Endothelial cell of umbilical vein (primary cell): Measurements from ENCODE around the gene LGALS8. TPM values are rescaled to one million over a fixed set of nuclear protein-coding genes. Genes with fewer than 3 reads are reported as not detected.

Experiments
- BruUV-seq: library from RNA; stranded (reverse); fragments of 400-500 nt; replicated peaks from 2 replicates; lab custom pipeline; 2021; lab: Mats Ljungman, UMichigan
- CTCF ChIA-PET: fragments of 300-600, 350-600 bp; sonication (Branson Sonifier 250); formaldehyde crosslinking; loops from one replicate; lab custom pipeline; 2021; ENCODE audit warnings: antibody characterized with exemption, inconsistent platforms; lab: Charles Lee
- POLR2A ChIA-PET: fragments of 300-600, 350-600 bp; sonication (Branson Sonifier 250); formaldehyde crosslinking; loops from one replicate; lab custom pipeline; 2021; ENCODE audit warnings: antibody characterized with exemption, inconsistent platforms; lab: Charles Lee
- DNase-seq: peaks from one replicate; pipeline ENCODE4 v3.0.0-alpha.2; 2011; ENCODE audit warnings: low read depth, low spot score
- FAIRE-seq: peaks from 2 replicates; lab custom pipeline; 2011; peaks lifted over from hg19 to GRCh38; lab: Jason Lieb, UNC
- H2AFZ ChIP-seq: 2 replicates; pipeline ENCODE4 v1.6.0; 2012; ENCODE audit warnings: low read depth, low read length, control low read depth, inconsistent platforms
- H3K27ac ChIP-seq: 2 replicates; pipeline ENCODE4 v1.5.1; 2011; ENCODE audit warnings: low read depth, mild to moderate bottlenecking, control low read depth, low read length, moderate library complexity; ENCODE audit not compliant: insufficient read depth
- H3K27me3 ChIP-seq, 2 experiments: 2 replicates each; pipeline versions ENCODE4 v1.6.0 to v1.6.1; 2011; ENCODE audit warnings: low read length in 2 of 2, mixed read lengths in 1 of 2; ENCODE audit not compliant: control insufficient read depth in 2 of 2, insufficient read depth in 2 of 2
- H3K36me3 ChIP-seq, 2 experiments: 2 replicates in 1 of 2; 3 replicates in 1 of 2; pipeline ENCODE4 v1.5.1; 2011; ENCODE audit warnings: low read length in 2 of 2, mild to moderate bottlenecking in 1 of 2, moderate library complexity in 1 of 2; ENCODE audit not compliant: control insufficient read depth in 2 of 2, insufficient read depth in 2 of 2; ENCODE audit errors: extremely low read depth in 1 of 2
- H3K4me1 ChIP-seq: 3 replicates; pipeline ENCODE4 v1.5.1; 2011; ENCODE audit warnings: mild to moderate bottlenecking, low read length; ENCODE audit not compliant: control insufficient read depth, insufficient read depth; ENCODE audit errors: extremely low read depth
- H3K4me2 ChIP-seq: 2 replicates; pipeline ENCODE4 v1.6.1; 2011; ENCODE audit warnings: low read length, control low read depth, mixed read lengths; ENCODE audit not compliant: insufficient read depth
- H3K4me3 ChIP-seq, 3 experiments: fragments of 200-600 bp in 1 of 3; sonication (generic), shearing (Covaris generic) in 1 of 3; replicated peaks in 1 of 3; 2 replicates each; pipeline ENCODE4 v1.5.1; 2011 to 2016; ENCODE audit warnings: control low read depth in 3 of 3, low read length in 3 of 3, mild to moderate bottlenecking in 2 of 3, inconsistent platforms in 1 of 3, low read depth in 1 of 3, moderate library complexity in 1 of 3; ENCODE audit not compliant: insufficient read depth in 1 of 3
- H3K79me2 ChIP-seq: 2 replicates; pipeline ENCODE4 v1.6.0; 2012; ENCODE audit warnings: low read length, inconsistent platforms; ENCODE audit not compliant: control insufficient read depth, insufficient read depth
- H3K9ac ChIP-seq: replicated peaks from 2 replicates; pipeline ENCODE3; 2011; ENCODE audit warnings: low read length, control low read depth; ENCODE audit not compliant: insufficient read depth; ENCODE audit errors: extremely low read depth
- H3K9me1 ChIP-seq: replicated peaks from 3 replicates; pipeline ENCODE4 v1.6.0; 2011; ENCODE audit warnings: mild to moderate bottlenecking, low read length; ENCODE audit not compliant: control insufficient read depth, insufficient read depth; ENCODE audit errors: extremely low read depth
- H3K9me3 ChIP-seq: replicated peaks from 2 replicates; pipeline ENCODE4 v1.5.1; 2012; ENCODE audit warnings: low read length, inconsistent platforms; ENCODE audit not compliant: control insufficient read depth, insufficient read depth
- H4K20me1 ChIP-seq: replicated peaks from 2 replicates; pipeline ENCODE3; 2011; ENCODE audit warnings: mild to moderate bottlenecking, low read length; ENCODE audit not compliant: control insufficient read depth, insufficient read depth; ENCODE audit errors: extremely low read depth
- EZH2 ChIP-seq: IDR thresholded peaks from 2 replicates; pipeline ENCODE4 v1.6.1; 2012; ENCODE audit warnings: borderline replicate concordance, low read depth, mild to moderate bottlenecking, moderate library complexity, low read length, inconsistent platforms; ENCODE audit not compliant: severe bottlenecking
- FOS ChIP-seq: IDR thresholded peaks from 2 replicates; pipeline ENCODE4 v1.6.1; 2011; ENCODE audit warnings: mild to moderate bottlenecking, low read length, moderate library complexity, borderline replicate concordance; ENCODE audit not compliant: insufficient read depth
- GATA2 ChIP-seq: IDR thresholded peaks from 2 replicates; pipeline ENCODE4 v1.7.0; 2011; ENCODE audit warnings: low read depth, mild to moderate bottlenecking, moderate library complexity, mixed read lengths, low read length; ENCODE audit not compliant: insufficient read length, insufficient read depth
- JUN ChIP-seq: IDR thresholded peaks from 2 replicates; pipeline ENCODE4 v1.6.1; 2011; ENCODE audit warnings: borderline replicate concordance, low read depth; ENCODE audit not compliant: insufficient read length, insufficient read depth
- MAX ChIP-seq: IDR thresholded peaks from 2 replicates; pipeline ENCODE4 v1.6.1; 2011; ENCODE audit not compliant: insufficient read depth, insufficient read length
- MYC ChIP-seq: IDR thresholded peaks from one replicate; pipeline ENCODE4 v1.6.1; 2011; ENCODE audit warnings: mild to moderate bottlenecking, low read depth, low read length
- POLR2A ChIP-seq: IDR thresholded peaks from 2 replicates; pipeline ENCODE4 v1.6.1; 2012; ENCODE audit warnings: low read depth, mild to moderate bottlenecking, control low read depth, low read length
- POLR2AphosphoS5 ChIP-seq: IDR thresholded peaks from 2 replicates; pipeline ENCODE4 v1.6.1; 2012; ENCODE audit warnings: low read depth, mild to moderate bottlenecking, control low read depth, low read length, moderate library complexity; ENCODE audit not compliant: insufficient read depth
- dilution Hi-C: fragments of 300-500 bp; cut with MboI; formaldehyde crosslinking; loops from one replicate; pipeline ENCODE4 v1.15.0; 2019; ENCODE audit warnings: low sequenced_read_pairs; ENCODE audit not compliant: extremely low pct_ligation_motif_present
- intact Hi-C: fragments of 100-400 bp; cut with micrococcal nuclease; formaldehyde crosslinking; loops from one replicate; pipeline ENCODE4 v1.10.0; 2022
- polyA plus RNA-seq, 4 experiments: library from polyadenylated mRNA; depleted of rRNA in 3 of 4; stranded (reverse) in 3 of 4; unstranded in 1 of 4; fragments of >200 nt; gene quantifications; 2 replicates each; pipeline versions ENCODE4 v1.2.1 to v1.2.3, GENCODE V29; 2011 to 2012; ENCODE audit warnings: missing spikeins in 1 of 4
- total RNA-seq: library from RNA; stranded (reverse); gene quantifications from 2 replicates; pipeline ENCODE4 v1.2.3, GENCODE V29; 2021
- TF ChIP-seq, protein P1 (sequence below), 2 donors: IDR thresholded peaks; 1 replicate in 1 of 2; 2 replicates in 1 of 2; pipeline ENCODE4 v1.5.1; 2011; ENCODE audit warnings: low read length in 2 of 2, mild to moderate bottlenecking in 2 of 2, moderate library complexity in 2 of 2, control low read depth in 1 of 2, inconsistent platforms in 1 of 2, low read depth in 1 of 2; ENCODE audit not compliant: insufficient read depth in 1 of 2; ENCODE audit errors: extremely low read depth in 1 of 2

The LGALS8 gene
- total and polyA plus RNA-seq, 2 donors (not counting 3 experiments of a cell fraction or from before 2014, with no cell fraction given): 45.6 to 49.9 TPM

DNA sequence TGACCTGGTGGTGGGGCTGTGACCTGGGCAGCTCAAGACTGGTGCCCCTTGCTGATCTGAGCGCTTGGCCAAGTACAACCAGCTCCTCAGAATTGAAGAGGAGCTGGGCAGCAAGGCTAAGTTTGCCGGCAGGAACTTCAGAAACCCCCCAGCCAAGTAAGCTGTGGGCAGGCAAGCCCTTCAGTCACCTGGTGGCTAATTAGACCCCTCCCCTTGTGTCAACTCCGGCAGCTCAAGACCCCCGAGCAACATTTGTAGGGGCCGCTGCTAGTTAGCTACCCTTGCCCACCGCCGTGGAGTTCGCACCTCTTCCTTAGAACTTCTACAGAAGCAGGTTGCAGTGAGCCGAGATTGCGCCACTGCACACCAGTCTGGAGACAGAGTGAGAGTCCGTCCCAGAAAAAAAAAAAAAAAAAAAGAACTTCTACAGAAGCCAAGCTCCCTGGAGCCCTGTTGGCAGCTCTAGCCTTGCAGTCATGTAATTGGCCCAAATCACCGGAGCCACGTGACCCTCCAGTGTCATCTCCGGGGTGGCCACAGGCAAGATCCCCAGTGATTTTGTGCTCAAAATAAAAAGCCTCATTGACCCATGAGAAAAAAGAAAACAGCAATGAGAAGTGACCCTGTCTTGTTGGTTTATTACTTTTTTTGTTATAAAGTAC, 39.3 kb upstream of the LGALS8 start:
- H3K9me1 ChIP-seq: no peaks in the 10 kb centered on the region
- no peaks in the 10 kb centered on the region for H3K79me2 ChIP-seq
- no peaks in the 10 kb centered on the region for H4K20me1 ChIP-seq
- no peak overlapping the region for H3K27ac ChIP-seq
- CTCF ChIA-PET: interaction anchor here (1.2 kb wide), 1 partner anchor 11 kb away, joined by 5 read pairs; no protein-coding TSS in a partner anchor
- POLR2A ChIA-PET: no interaction called here
- intact Hi-C loops: no loop called here
- dilution Hi-C loops: no loop called here
- no peaks in the 10 kb centered on the region for H3K27me3 ChIP-seq
- H3K4me1 ChIP-seq: no peaks in the 10 kb centered on the region
- no peak overlapping the region for H3K4me3 ChIP-seq
- TF ChIP-seq GATA2: no peak
- TF ChIP-seq MYC: no peak
- TF ChIP-seq FOS: no peak
- TF ChIP-seq, protein P1, sequence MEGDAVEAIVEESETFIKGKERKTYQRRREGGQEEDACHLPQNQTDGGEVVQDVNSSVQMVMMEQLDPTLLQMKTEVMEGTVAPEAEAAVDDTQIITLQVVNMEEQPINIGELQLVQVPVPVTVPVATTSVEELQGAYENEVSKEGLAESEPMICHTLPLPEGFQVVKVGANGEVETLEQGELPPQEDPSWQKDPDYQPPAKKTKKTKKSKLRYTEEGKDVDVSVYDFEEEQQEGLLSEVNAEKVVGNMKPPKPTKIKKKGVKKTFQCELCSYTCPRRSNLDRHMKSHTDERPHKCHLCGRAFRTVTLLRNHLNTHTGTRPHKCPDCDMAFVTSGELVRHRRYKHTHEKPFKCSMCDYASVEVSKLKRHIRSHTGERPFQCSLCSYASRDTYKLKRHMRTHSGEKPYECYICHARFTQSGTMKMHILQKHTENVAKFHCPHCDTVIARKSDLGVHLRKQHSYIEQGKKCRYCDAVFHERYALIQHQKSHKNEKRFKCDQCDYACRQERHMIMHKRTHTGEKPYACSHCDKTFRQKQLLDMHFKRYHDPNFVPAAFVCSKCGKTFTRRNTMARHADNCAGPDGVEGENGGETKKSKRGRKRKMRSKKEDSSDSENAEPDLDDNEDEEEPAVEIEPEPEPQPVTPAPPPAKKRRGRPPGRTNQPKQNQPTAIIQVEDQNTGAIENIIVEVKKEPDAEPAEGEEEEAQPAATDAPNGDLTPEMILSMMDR (IDR thresholded peaks at IDR 0.05; ENCODE audit: extremely low read depth in 1 of 2, insufficient read depth in 1 of 2, low read depth in 1 of 2, low read length in 2 of 2): no peak
- no peak for TF ChIP-seq MAX
- no peak for TF ChIP-seq JUN
- TF ChIP-seq POLR2A: no peak
- TF ChIP-seq EZH2: no peak
- no peak for TF ChIP-seq POLR2AphosphoS5
- BruUV-seq: no TSS peak
- no peak overlapping the region for H3K4me2 ChIP-seq
- H3K9me3 ChIP-seq: no peaks in the 10 kb centered on the region
- FAIRE-seq (no peak), DNase-seq (no peak)
- H3K9ac ChIP-seq: no peak overlapping the region
- no peak overlapping the region for H2AFZ ChIP-seq
- no peaks in the 10 kb centered on the region for H3K36me3 ChIP-seq
